HG02970 (cell line): ENCODE data around the gene FMO4.
"Not testable (repeated sequence)": the region's sequence is repeated elsewhere in the genome, so short reads cannot be mapped to it uniquely, and the experiment has no call there.

ENCODE experiments used
- ATAC-seq: cut with Tn5 transposase; IDR thresholded peaks from one replicate; pipeline ENCODE4 v1.9.1; 2021; ENCODE audit warnings: mild to moderate bottlenecking, moderate library complexity, moderate number of reproducible peaks; ENCODE audit not compliant: unreplicated experiment, low FRiP score

Gene FMO4

DNA sequence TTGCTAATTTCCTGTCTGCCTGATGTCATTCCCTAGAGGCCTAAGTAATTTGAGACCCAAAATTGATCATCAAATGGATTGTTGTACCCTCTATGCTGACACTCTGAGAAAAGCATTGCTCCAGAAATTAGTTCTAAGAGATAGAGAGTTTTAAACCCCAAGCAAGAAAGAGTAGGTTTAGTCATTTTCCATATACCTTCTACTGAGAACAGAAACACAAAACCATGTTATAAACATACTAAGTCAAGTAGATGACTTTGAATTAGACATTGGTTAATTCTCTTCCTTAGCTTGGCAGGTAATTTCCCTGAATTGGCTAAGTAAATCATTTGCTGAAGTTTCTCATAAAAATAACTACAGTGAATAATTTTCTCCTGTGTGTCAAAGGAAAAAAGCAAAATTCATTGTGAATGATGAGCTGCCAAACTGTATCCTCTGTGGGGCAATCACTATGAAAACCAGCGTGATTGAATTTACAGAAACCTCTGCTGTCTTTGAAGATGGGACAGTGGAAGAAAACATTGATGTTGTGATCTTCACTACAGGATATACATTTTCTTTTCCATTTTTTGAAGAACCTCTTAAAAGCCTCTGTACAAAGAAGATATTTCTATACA, 20.1 kb downstream of the FMO4 start:
- ATAC-seq, result no peak

- ATAC-seq, result no peak
These were observed 22.0 kb downstream of the FMO4 start for GRCh38 chr1:171335964-171336363.

DNA sequence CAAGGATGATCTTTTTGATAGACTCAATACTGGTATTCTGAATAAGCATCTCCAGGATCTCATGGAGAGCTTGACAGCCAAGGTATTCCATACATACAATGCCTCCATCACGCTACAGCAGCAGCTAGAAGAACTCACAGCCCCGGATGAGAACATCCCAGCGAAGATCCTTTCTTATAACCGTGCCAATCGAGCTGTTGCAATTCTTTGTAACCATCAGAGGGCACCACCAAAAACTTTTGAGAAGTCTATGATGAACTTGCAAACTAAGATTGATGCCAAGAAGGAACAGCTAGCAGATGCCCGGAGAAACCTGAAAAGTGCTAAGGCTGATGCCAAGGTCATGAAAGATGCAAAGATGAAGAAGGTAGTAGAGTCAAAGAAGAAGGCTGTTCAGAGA, 25.4 kb downstream of the FMO4 start:
- ATAC-seq, result not testable (repeated sequence)

GRCh38 chr1:171343727-171344472, 29.9 kb downstream of the FMO4 start:
- no peak for ATAC-seq

GRCh38 chr1:171344473-171344820, 30.5 kb downstream of the FMO4 start:
- no peak for ATAC-seq

DNA sequence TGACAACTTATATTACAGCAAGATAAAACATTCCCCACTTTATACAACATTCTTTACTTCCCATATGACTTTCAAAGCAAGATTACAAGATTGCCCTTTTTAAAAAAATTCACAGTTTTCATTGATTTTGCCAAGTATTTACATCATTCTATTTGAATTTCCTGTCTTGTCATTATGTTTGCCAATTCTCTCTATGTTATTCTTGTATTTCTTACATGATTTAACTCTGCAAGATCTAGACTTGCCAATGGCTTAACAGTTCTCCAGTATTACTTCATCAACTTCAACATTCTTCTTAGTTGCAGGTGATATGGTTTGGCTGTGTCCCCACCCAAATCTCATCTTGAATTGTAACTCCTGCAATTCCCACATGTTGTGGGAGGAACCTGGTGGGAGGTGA, 31.6 kb downstream of the FMO4 start:
- ATAC-seq, result no peak

- ATAC-seq, result no peak
These were observed 32.9 kb downstream of the FMO4 start for GRCh38 chr1:171346881-171347280.

DNA sequence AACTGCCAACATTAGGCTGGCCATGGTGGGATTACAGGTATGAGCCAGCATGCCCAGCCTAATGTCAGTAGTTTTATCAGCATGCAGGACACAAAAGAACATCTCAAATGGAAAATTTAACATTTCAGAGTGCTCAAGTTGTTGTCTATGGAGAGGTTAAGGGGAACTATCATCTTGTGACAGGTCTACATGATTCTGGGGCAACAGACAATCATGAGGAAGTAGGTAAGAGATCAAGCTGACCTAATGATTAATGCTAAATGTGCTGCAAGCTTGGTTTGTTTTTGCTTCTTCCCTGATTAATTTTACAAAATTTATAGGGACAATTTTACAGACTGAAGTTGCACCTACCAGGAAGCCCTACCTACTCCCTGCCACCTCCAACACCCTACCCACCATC, 36.6 kb downstream of the FMO4 start:
- ATAC-seq, result no peak

GRCh38 chr1:171351961-171352360, 38.0 kb downstream of the FMO4 start:
- no peak for ATAC-seq

- ATAC-seq, result no peak
These were observed 38.6 kb downstream of the FMO4 start for GRCh38 chr1:171352554-171352953.

GRCh38 chr1:171355727-171356126, 41.7 kb downstream of the FMO4 start:
- ATAC-seq, result no peak

- no peak for ATAC-seq
These were observed 43.2 kb downstream of the FMO4 start for GRCh38 chr1:171357179-171357578.

DNA sequence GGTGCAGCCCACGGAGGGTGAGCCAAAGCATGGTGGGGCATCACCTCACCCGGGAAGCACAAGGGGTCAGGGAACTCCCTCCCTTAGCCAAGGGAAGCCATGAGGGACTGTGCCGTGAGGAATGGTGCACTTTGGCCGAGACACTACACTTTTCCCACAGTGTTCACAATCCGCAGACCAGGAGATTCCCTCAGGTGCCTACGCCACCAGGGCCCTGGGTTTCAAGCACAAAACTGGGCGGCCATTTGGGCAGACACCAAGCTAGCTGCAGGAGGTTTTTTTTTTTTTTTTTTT, 45.3 kb downstream of the FMO4 start:
- ATAC-seq, result not testable (repeated sequence)

DNA sequence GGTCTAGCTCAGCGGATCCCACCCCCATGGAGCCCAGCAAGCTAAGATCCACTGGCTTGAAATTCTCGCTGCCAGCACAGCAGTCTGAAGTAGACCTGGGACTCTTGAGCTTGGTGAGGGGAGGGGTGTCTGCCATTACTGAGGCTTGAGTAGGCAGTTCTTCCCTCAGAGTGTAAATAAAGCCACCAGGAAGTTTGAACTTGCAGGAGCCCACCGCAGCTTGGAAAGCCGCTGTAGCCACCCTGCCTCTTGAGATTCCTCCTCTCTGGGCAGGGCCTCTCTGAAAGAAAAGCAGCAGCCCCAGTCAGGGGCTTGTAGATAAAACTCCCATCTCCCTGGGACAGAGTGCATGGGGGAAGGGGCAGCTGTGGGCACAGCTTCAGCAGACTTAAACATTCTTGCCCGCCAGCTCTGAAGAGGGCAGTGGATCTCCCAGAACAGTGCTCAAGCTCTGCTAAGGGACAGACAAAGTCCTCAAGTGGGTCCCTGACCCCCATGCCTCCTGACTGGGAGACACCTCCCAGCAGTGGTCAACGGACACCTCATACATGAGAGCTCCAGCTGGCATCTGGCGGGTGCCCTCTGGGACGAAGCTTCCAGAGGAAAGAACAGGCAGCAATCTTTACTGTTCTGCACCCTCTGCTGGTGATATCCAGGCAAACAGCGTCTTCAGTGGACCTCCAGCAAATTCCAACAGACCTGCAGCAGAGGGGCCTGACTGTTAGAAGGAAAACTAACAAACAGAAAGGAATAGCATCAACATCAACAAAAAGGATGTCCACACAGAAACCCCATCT, 45.9 kb downstream of the FMO4 start:
- not testable (repeated sequence) for ATAC-seq

DNA sequence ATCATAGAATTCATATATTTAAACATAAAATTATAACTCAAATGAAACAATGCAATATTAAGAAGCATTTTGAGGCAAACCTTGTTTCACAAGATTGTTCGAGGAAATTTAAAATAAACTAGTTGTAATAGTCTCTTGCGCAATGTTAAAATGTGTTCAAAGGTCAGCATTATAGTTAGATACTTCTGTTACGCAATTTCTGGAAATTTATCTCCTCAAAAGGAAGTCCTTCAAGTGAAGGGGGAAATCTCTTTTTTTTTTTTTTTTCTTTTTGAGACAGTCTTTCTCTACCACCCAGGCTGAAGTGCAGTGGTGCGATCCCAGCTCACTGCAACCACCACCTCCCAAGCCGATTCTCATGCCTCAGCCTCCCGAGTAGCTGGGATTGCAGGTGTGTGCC, 52.1 kb downstream of the FMO4 start:
- no peak for ATAC-seq

- ATAC-seq, result no peak
These were observed 52.8 kb downstream of the FMO4 start for GRCh38 chr1:171366816-171367215.

GRCh38 chr1:171367436-171367835, 53.5 kb downstream of the FMO4 start:
- ATAC-seq, result no peak

- no peak for ATAC-seq
These were observed 58.6 kb downstream of the FMO4 start for GRCh38 chr1:171372418-171373084.

DNA sequence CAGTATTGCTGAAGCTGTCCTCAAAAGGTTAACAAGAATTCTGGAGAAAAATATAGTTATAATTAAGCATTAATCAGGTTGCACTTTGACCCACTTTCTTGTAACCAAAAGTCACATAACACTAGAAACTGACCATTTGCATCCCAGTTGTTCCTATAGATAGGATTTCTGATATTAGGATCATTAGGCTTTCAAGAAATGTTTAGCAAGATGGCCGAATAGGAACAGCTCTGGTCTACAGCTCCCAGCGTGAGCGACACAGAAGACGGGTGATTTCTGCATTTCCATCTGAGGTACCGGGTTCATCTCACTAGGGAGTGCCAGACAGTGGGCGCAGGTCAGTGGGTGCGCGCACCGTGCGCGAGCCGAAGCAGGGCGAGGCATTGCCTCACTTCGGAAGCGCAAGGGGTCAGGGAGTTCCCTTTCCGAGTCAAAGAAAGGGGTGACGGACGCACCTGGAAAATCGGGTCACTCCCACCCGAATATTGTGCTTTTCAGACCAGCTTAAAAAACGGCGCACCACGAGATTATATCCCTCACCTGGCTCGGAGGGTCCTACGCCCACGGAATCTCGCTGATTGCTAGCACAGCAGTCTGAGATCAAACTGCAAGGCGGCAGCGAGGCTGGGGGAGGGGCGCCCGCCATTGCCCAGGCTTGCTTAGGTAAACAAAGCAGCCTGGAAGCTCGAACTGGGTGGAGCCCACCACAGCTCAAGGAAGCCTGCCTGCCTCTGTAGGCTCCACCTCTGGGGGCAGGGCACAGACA, 59.6 kb downstream of the FMO4 start:
- ATAC-seq, result not testable (repeated sequence)

GRCh38 chr1:171379846-171380245, 65.9 kb downstream of the FMO4 start:
- ATAC-seq, result no peak

DNA sequence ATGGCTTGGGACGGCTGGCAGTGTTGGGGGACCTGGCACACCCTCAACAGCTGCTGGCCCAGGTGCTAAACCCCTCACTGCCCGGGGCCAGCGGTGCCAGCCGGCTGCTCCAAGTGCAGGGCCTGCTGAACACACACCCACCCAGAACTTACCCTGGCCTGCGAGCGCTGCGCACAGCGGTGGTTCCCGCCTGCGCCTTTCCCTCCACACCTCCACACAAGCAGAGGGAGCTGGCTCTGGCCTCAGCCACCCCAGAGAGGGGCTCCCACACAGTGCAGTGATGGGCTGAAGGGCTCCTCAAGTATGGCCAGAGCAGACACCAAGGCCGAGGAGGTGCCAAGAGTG, 67.9 kb downstream of the FMO4 start:
- no peak for ATAC-seq
